Coronary artery (tissue), 2 donors: ENCODE data around the gene ANKRD39.

Experiments used
- DNase-seq: peaks from one replicate; pipeline ENCODE4 v3.0.0-alpha.2; 2017; ENCODE audit warnings: low spot score
- H3K27ac ChIP-seq, 2 donors: fragments of 200-600 bp; sonication (generic); one replicate each; pipeline ENCODE4 v1.5.1; 2016 to 2019
- H3K4me3 ChIP-seq: fragments of 200-600 bp; sonication (generic); 2 replicates; pipeline ENCODE4 v1.5.1; 2016; ENCODE audit warnings: mild to moderate bottlenecking, moderate library complexity
- CTCF ChIP-seq: fragments of 200-600 bp; sonication (generic); IDR thresholded peaks from one replicate; pipeline ENCODE4 v1.5.1; 2019; ENCODE audit warnings: antibody characterized with exemption

The ANKRD39 gene

GRCh38 chr2:96861074-96861473, 3.3 kb upstream of the ANKRD39 start:
- Histone ChIP-seq H3K4me3 (no peak overlapping the region), H3K27ac (peak overlapping the region in 1 of 2 donors; percentile 88)
- DNase-seq = no peak
- no peak for TF ChIP-seq CTCF

DNA sequence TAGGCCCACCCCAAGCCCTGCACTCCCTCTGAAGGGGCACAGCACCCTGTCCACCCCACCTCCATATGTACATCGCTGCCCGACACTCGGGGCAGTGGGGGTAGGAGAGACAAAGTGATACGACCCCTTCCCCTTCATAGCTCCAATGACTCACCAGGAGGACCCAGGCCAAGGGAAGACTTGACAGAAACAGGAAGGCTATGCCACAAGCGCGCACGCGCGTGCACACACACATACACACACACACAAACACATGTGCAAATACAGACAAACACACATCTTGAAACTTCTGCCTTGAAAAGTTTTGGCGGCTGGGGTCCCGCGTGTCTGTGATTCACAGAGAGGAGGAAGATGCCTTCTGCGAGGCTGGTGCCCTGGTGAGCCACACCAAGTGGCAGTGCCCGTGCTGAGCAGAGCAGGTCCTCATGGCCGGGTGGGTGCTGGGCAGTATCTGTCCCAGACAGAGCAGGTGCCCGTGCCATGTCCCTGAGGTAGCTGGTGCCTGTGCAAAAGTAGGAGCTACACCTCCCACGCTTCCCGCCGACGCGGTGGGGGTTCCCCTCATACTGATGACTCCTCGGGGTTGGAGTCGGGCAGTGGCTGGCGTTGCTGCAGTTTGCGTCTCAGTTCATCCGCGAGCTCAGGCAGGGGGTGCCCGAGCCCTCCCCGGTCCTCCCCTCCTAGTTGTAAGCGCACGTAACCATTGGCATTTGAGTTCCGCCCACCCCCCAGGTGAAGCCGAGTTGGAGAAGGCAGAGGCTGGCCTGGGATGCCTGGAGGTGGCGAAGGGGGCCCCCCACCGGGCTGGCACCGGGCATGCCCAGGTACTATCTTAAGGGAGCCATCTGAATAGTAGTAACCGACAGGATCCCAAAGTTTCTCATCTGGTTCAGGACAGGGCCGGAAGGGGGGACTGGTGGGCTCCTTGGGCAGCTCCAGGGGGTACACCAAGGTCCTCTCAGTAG, 2.5 kb upstream of the ANKRD39 start:
- Histone ChIP-seq H3K27ac (peak overlapping the region; percentile 84 to 88), H3K4me3 (no peak overlapping the region)
- peak; percentile 75 for DNase-seq
- TF ChIP-seq CTCF = no peak

GRCh38 chr2:96859681-96860064, 1.9 kb upstream of the ANKRD39 start:
- Histone ChIP-seq H3K27ac (peak overlapping the region; percentile 84 to 88), H3K4me3 (no peak overlapping the region)
- TF ChIP-seq CTCF = no peak
- no peak for DNase-seq

DNA sequence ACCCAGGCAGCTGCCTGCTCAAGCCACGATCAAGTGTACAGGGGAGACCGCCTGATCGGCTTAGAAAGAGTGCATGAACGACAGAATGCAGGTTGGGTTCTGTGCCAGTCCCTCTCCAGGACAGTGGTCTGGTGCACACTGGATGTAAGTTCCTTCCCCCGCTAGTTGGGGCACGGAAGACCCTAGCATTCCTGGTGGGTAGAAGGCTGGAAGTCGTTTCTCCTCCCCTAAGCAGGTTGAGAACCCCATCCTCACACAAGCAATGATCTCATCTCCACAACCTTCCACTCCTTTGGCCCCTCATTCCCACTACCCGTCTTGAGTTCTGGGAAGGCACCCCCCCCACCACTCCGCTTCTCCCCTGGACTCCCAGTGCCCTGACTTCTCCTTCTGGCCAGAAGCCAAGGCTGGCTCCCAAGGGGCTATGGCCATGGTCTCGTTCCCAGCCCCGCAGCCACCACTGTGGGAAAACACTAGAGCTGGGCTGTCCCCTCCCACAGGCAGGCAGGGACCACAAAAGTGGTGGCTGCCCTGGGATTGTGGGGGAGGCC, 1.4 kb upstream of the ANKRD39 start:
- TF ChIP-seq CTCF = no peak
- DNase-seq = peak; percentile 86
- Histone ChIP-seq H3K27ac (peak overlapping the region; percentile 84 to 88), H3K4me3 (peak overlapping the region; percentile 94)

GRCh38 chr2:96856776-96857666, 795 bp downstream of the ANKRD39 start:
- peak; percentile 81 for DNase-seq
- TF ChIP-seq CTCF = no peak
- peak overlapping the region; percentile 32 to 88 for H3K27ac ChIP-seq
- peak overlapping the region; percentile 94 for H3K4me3 ChIP-seq

- peak; percentile 58 for DNase-seq
- Histone ChIP-seq H3K4me3 (no peak overlapping the region), H3K27ac (no peak overlapping the region)
- no peak for TF ChIP-seq CTCF
These were observed 4.5 kb downstream of the ANKRD39 start for GRCh38 chr2:96853321-96853720.
